ENCODE measurements around the gene ADGRA1.

Gene ADGRA1

DNA sequence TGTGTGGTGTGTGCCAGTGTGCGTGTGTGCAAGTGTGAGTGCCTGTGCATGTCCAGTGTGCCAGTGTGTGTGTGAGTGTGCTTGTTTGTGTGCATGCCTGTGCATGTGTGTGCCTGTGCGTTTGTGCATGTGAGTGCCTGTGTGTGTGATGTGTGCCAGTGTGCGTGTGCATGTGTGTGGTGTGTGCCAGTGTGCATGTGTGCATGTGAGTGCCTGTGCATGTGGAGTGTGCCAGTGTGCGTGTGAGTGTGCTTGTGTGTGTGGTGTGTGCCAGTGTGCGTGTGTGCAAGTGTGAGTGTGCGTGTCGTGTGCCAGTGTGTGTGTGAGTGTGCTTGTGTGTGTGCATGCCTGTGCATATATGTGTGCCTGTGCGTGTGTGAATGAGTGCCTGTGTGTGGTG, 33.8 kb downstream of the ADGRA1 start:
- Mint-ChIP-seq H3K4me3 (no peak overlapping the region), H3K27ac (no peak overlapping the region), H3K27me3 (ENCODE audit: low read depth) (peaks cover 29% of the 10 kb centered on the region), H3K9me3 (peaks cover 16% of the 10 kb centered on the region), H3K4me1 (peaks cover 5% of the 10 kb centered on the region), H3K36me3 (ENCODE audit: low read depth) (peaks cover 9% of the 10 kb centered on the region)
- TF ChIP-seq, protein P1, sequence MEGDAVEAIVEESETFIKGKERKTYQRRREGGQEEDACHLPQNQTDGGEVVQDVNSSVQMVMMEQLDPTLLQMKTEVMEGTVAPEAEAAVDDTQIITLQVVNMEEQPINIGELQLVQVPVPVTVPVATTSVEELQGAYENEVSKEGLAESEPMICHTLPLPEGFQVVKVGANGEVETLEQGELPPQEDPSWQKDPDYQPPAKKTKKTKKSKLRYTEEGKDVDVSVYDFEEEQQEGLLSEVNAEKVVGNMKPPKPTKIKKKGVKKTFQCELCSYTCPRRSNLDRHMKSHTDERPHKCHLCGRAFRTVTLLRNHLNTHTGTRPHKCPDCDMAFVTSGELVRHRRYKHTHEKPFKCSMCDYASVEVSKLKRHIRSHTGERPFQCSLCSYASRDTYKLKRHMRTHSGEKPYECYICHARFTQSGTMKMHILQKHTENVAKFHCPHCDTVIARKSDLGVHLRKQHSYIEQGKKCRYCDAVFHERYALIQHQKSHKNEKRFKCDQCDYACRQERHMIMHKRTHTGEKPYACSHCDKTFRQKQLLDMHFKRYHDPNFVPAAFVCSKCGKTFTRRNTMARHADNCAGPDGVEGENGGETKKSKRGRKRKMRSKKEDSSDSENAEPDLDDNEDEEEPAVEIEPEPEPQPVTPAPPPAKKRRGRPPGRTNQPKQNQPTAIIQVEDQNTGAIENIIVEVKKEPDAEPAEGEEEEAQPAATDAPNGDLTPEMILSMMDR (IDR thresholded peaks at IDR 0.05; ENCODE audit: unreplicated experiment in 3 of 3): no peak

DNA sequence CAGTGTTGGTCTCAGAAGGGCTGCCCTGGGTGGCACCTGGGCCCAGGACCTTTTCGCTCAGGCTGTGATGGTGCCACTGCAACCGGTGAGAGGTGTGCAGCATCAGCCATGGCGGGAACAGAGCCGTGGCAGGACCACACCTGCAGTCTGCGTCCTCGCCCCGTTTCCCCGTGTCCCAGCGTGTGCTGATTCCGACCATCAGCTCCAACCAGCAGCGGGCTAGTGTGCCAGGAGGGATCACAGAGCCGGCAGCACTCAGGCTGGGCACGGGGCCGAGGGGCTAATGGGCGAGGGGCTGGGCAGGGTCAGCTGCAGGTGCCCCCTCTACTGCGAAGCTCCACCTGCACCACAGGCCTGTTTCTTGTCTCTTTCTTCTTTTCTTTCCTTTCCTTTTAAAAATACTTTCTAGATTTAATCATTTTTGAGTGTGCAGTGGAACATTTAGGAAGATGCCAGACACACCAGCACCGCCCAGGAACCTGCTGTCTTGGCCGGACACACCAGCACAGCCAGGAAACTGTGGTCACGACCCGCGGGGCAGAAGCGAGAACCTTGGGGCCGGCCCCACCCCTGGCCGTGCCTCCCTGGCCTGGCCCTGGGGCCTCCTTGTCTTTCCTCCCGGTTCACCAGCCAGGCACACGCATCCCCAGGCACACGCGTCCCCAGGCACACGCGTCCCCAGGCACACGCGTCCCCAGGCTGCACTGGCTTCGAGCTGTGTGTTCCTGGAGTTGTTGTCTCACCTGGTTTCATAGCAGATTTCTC, 34.6 kb downstream of the ADGRA1 start:
- peaks cover 5% of the 10 kb centered on the region for H3K4me1 Mint-ChIP-seq
- TF ChIP-seq, protein P1 (IDR thresholded peaks at IDR 0.05; ENCODE audit: unreplicated experiment in 3 of 3): no peak
- H3K36me3 Mint-ChIP-seq (ENCODE audit: low read depth): peaks cover 9% of the 10 kb centered on the region
- H3K4me3 Mint-ChIP-seq: no peak overlapping the region
- H3K9me3 Mint-ChIP-seq: peaks cover 16% of the 10 kb centered on the region
- H3K27ac Mint-ChIP-seq: no peak overlapping the region
- H3K27me3 Mint-ChIP-seq (ENCODE audit: low read depth): peaks cover 29% of the 10 kb centered on the region

DNA sequence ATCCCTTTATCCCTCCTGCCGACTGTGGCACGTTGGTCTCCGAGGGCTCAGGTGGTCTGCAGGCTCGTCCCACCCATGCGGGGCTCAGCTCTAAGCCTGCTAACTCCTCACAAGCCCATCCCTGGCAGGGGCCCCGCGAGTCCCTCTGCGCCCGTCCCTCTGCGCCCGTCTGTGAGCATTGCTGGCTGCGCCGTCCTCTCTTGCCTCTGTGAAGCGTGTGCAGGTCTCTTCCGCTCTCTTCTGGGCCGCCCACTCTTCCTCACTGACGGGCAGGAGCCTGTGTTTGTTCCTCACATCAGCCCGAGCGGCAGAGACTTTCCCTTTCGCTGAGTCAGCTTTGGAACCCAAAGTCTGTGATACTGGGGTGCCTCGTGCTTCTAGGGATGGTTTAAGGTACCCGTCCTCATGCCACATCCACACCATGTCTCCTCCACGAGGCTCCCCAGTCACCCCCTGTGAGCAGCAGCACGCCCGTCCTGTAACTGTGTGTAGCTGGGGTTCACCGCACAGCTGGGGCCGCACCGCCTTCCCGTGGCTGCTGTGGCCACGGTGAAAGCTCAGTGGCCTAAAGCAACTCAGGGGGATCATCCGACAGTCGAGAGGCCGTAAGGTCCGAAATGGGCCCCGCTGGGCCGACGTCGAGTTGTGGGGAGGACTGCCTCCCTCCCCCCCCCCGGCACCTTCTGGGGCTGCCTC, 35.5 kb downstream of the ADGRA1 start:
- Mint-ChIP-seq H3K27ac (no peak overlapping the region), H3K27me3 (ENCODE audit: low read depth) (peaks cover 29% of the 10 kb centered on the region)
- TF ChIP-seq, protein P1 (IDR thresholded peaks at IDR 0.05; ENCODE audit: unreplicated experiment in 3 of 3): no peak

DNA sequence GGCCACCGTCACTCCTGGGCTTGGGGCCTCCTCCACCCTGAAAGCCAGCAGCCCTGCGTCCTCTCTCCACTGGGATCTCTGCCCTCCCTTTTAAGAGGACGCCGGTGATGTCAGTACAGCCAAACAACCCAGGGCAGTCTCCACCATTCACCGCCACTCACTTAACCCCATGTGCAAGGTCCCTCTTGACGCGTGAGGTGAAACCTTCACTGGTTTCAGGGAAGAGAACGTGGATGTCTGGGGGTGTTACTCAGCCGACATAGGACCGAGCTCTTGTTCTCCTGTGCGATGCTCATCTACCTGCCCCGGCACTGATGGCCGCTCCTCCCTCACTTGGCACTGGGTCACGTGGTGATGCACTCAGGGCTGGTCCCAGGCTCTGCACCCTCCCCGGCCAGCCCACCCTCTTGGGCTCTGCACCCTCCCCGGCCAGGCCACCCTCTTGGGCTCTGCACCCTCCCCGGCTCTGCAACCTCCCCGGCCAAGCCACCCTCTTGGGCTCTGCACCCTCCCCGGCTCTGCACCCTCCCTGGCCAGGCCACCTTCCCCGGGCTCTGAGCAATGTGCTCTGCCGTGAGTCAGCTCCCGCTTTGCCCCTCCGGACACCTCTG, 36.1 kb downstream of the ADGRA1 start:
- TF ChIP-seq, protein P1 (IDR thresholded peaks at IDR 0.05; ENCODE audit: unreplicated experiment in 3 of 3): no peak
- no peak overlapping the region for H3K4me3 Mint-ChIP-seq
- peaks cover 27% of the 10 kb centered on the region for H3K27me3 Mint-ChIP-seq (ENCODE audit: low read depth)
- H3K9me3 Mint-ChIP-seq: peaks cover 9% of the 10 kb centered on the region
- H3K4me1 Mint-ChIP-seq: peaks cover 5% of the 10 kb centered on the region
- H3K27ac Mint-ChIP-seq: no peak overlapping the region
- peaks cover 4% of the 10 kb centered on the region for H3K36me3 Mint-ChIP-seq (ENCODE audit: low read depth)

More for the DNA sequence above, 35.5 kb downstream of the ADGRA1 start:
- peaks cover 13% of the 10 kb centered on the region for H3K9me3 Mint-ChIP-seq
- no peak overlapping the region for H3K4me3 Mint-ChIP-seq
- peaks cover 7% of the 10 kb centered on the region for H3K36me3 Mint-ChIP-seq (ENCODE audit: low read depth)
- H3K4me1 Mint-ChIP-seq: peaks cover 5% of the 10 kb centered on the region

DNA sequence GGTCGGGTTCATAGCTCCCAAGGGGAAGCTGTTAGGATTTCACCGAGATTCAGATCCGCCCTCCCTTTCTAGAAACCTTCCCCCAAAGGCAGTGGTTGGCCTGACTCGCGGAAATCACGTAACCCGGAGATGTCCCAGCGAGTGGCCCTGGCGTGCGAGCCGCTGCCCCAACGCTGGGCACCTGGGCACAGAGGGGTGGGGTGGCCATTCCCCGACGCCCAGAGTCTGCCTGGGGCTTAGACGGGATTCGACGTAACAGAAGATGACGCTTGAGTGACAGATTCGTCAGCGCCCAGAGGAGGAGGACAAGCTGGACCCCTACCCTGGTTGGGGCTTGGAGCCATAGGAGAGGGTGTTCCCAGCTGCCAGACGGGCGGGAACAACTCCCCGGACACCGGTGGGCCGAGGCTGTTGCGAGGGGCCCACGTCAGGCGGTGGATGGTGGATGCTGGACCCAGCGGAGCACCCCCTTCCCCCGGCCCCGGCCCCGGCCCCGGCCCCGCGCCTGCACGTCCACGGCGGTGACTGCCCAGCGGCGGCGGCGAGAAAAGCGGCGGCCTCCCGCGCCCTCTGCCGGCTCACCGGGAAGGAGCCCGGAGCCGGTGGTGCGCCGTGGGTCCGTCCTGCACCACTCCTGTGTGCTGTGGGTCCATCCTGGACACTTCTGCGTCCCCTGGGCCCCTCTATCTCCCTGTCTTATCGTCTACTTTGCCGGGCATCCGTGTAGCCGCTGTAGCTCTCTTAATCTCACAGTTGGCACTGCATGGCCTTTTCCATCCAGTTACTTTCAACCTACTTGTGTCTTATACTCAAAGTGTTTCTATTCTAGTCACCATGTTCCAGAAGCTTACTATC, 36.9 kb downstream of the ADGRA1 start:
- TF ChIP-seq, protein P1 (IDR thresholded peaks at IDR 0.05; ENCODE audit: unreplicated experiment in 3 of 3): peak; percentile 80 to 92 (median 88)
- Mint-ChIP-seq H3K27me3 (ENCODE audit: low read depth) (peaks cover 26% of the 10 kb centered on the region), H3K4me1 (peaks cover 5% of the 10 kb centered on the region), H3K27ac (no peak overlapping the region), H3K4me3 (no peak overlapping the region), H3K9me3 (peaks cover 1% of the 10 kb centered on the region), H3K36me3 (ENCODE audit: low read depth) (peaks cover 4% of the 10 kb centered on the region)
